T-helper 17 cell (primary cell): ENCODE measurements around the gene TMEM144. TPM values are rescaled to one million over a fixed set of nuclear protein-coding genes. Genes with fewer than 3 reads are reported as not detected.
"Not testable (repeated sequence)": the region's sequence is repeated elsewhere in the genome, so short reads cannot be mapped to it uniquely, and the experiment has no call there.

ENCODE experiments used
- ATAC-seq: fragments of 150-1000 bp; cut with Tn5 transposase; 2 replicates; pipeline ENCODE4 v1.10.0; 2021; ENCODE audit warnings: mild to moderate bottlenecking, moderate library complexity
- DNase-seq, 3 donors: peaks; one replicate each; pipeline versions ENCODE4 v3.0.0 to v3.0.0-alpha.2; 2020 to 2021
- H3K9me3 ChIP-seq: one replicate; pipeline ENCODE4 v1.7.0; 2013; ENCODE audit warnings: low read length, mild to moderate bottlenecking; ENCODE audit not compliant: control insufficient read depth, poor library complexity, severe bottlenecking
- H3K27ac Mint-ChIP-seq: one replicate; pipeline ENCODE4 v1.8.0; 2022; ENCODE audit warnings: mild to moderate bottlenecking, moderate library complexity, mixed read lengths
- H3K27me3 Mint-ChIP-seq: one replicate; pipeline ENCODE4 v1.8.0; 2022; ENCODE audit warnings: mixed read lengths
- H3K36me3 Mint-ChIP-seq: one replicate; pipeline ENCODE4 v1.8.0; 2022; ENCODE audit warnings: low read depth, mixed read lengths
- H3K4me1 Mint-ChIP-seq: one replicate; pipeline ENCODE4 v1.8.0; 2022; ENCODE audit warnings: mild to moderate bottlenecking, mixed read lengths
- H3K4me3 Mint-ChIP-seq: one replicate; pipeline ENCODE4 v1.8.0; 2022; ENCODE audit warnings: mild to moderate bottlenecking, moderate library complexity, mixed read lengths
- total RNA-seq, 4 donors: library from RNA in 2 of 4; stranded (reverse) in 2 of 4; gene quantifications; one replicate each; pipeline ENCODE4 v1.2.3 and lab custom pipeline; 2022 to 2026

TMEM144 gene
- total RNA-seq, 2 donors from 2014 or later: 0.50 TPM; not detected in 1

DNA sequence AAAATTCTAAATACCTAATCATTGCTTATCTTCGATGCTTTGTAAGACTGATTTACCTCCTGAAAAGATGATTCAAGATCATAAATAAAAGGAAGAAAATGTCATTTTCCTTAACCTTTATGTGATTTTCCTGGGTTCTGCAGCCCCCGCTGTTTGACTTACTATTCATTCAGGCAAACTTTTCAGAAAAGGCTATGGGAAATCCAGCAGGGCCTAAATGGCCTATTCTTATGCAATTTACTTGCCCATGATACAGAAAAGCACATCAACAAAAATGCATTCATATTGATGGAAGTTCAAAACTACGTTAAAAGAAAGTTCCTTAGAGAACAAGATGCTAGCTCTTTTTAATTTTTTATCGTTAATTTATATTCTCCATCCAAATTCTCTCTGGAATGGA, 51.2 kb downstream of the TMEM144 start:
- DNase-seq (no peak), ATAC-seq (no peak)
- no peak overlapping the region for H3K4me3 Mint-ChIP-seq
- no peaks in the 10 kb centered on the region for H3K9me3 ChIP-seq
- no peak overlapping the region for H3K27ac Mint-ChIP-seq
- peaks cover 15% of the 10 kb centered on the region for H3K27me3 Mint-ChIP-seq
- H3K36me3 Mint-ChIP-seq: no peaks in the 10 kb centered on the region
- no peaks in the 10 kb centered on the region for H3K4me1 Mint-ChIP-seq

DNA sequence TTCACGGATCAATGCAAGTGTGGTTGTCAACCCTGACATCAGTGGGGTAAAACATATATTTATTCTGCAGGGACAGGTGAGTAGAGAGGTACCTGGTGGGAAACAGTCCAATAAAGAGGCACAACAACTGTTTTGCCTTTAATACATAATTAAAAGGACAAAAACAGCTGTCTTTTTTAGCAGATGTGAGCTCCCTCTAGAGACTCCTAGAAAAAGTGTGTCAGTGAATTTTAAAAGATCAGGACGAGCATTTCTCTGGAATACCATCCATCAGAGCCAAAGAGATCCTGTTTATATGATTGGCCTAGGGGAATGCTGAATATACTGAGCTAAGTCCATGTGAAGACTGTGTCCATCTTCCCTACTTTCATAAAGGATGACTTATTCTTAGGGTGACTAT, 58.3 kb downstream of the TMEM144 start:
- H3K27me3 Mint-ChIP-seq: peaks cover 26% of the 10 kb centered on the region
- ATAC-seq: no peak
- no peaks in the 10 kb centered on the region for H3K9me3 ChIP-seq
- no peak overlapping the region for H3K27ac Mint-ChIP-seq
- no peaks in the 10 kb centered on the region for H3K4me1 Mint-ChIP-seq
- no peak for DNase-seq
- H3K36me3 Mint-ChIP-seq: no peaks in the 10 kb centered on the region
- no peak overlapping the region for H3K4me3 Mint-ChIP-seq

DNA sequence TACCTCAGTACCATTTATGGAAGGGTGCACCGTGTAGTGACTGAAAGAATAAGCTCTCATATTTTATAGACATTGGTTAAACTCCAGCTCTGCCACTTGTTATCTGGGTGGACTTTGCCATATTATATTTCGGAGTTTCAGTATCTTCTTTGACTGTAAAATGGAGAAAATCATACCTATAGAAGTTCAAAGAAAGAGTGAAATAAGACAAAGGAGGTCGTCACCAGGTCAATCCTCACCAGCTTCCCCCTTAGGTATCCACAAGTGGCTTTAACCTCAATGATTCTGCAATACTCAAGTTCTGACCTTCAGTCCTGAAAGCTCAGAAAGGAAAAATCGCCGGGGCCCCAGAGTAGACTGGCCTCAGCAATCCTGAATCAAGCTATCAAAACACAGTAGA, 64.3 kb downstream of the TMEM144 start:
- no peaks in the 10 kb centered on the region for H3K4me1 Mint-ChIP-seq
- H3K36me3 Mint-ChIP-seq: no peaks in the 10 kb centered on the region
- H3K27ac Mint-ChIP-seq: no peak overlapping the region
- ATAC-seq: no peak
- no peak overlapping the region for H3K4me3 Mint-ChIP-seq
- no peak for DNase-seq
- H3K27me3 Mint-ChIP-seq: peaks cover 11% of the 10 kb centered on the region
- no peaks in the 10 kb centered on the region for H3K9me3 ChIP-seq

DNA sequence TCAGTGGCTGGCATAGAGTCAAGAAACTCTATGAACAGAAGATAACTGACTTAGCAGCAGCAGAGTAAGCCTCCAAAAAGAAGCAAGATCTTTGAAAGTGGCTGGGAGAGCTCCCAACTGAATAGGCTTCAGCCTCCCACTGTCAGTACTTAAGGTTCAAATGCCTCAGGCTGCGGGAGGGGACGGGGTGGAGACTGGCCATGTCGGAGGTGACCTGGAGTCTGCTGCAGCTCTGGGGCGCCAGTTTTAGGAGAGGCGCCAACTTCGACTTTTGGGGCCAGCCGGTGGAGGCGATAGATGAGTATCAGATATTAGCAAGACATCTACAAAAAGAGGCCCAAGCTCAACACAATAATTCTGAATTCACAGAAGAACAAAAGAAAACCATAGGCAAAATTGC, 67.3 kb downstream of the TMEM144 start:
- peaks cover 19% of the 10 kb centered on the region for H3K27me3 Mint-ChIP-seq
- ATAC-seq: no peak
- no peak overlapping the region for H3K4me3 Mint-ChIP-seq
- no peak overlapping the region for H3K27ac Mint-ChIP-seq
- no peaks in the 10 kb centered on the region for H3K9me3 ChIP-seq
- no peaks in the 10 kb centered on the region for H3K36me3 Mint-ChIP-seq
- DNase-seq: no peak
- H3K4me1 Mint-ChIP-seq: no peaks in the 10 kb centered on the region

DNA sequence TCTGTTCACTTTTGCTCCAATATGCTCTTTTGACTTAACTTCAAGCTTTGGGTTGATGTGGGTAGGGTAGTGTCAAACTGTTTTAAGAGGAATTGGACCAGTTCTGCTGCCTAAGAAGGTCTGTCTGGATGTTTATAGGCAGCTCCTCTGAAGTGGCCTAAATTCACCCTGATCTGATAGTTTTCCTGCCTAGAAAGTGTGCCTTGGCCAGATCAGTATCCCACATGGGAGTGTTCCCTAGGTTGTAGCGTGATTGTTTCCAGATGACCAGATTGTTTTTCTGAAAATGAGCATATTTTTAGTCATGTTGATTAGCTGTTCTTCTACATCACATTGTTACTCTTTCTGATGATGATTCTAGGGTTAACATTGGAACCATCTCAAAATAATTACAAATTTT, 68.8 kb downstream of the TMEM144 start:
- H3K9me3 ChIP-seq, H3K4me1 Mint-ChIP-seq, H3K4me3 Mint-ChIP-seq, H3K27ac Mint-ChIP-seq, DNase-seq, ATAC-seq, H3K36me3 Mint-ChIP-seq: not testable (repeated sequence)
- H3K27me3 Mint-ChIP-seq: peaks cover 19% of the 10 kb centered on the region

DNA sequence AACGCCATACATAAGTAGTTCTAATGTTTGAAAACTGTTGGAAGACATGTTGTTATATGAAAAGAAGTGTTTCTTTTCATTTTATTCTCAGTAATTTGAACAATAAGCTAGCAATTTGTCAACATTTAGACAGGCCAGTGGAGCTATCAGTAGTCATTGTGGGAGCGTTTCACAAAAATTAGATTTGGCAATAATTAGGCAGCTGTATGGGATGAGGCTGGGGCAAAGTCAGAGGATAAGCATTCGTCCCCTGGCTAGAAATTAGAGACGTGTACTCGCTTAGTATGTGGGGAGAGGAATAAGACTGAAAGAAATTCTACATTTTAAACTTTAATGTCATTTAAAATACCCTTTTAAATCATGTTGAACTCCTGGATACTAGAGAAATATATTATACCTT, 70.6 kb downstream of the TMEM144 start:
- H3K4me3 Mint-ChIP-seq: no peak overlapping the region
- H3K36me3 Mint-ChIP-seq: no peaks in the 10 kb centered on the region
- peaks cover 19% of the 10 kb centered on the region for H3K27me3 Mint-ChIP-seq
- no peak for ATAC-seq
- H3K27ac Mint-ChIP-seq: no peak overlapping the region
- no peaks in the 10 kb centered on the region for H3K4me1 Mint-ChIP-seq
- DNase-seq: no peak
- no peaks in the 10 kb centered on the region for H3K9me3 ChIP-seq

DNA sequence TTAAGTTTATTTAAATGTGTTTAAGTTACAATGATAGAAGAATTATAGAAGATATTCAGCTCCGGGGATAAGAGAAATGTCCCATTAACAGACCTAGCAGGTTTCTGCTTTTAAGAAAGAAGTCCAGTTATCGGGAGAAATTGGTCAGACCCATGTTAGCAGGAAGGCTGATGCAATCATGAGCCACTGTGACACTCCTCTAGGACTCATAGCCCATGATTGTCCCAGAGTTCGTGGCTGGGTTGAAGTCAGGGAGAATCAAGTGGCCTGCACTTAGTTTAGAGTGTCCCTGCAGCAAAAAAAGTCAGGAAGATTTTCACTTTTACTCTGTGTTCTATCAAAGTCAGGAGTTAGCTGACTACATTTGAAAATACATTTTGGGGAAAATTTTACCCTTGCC, 72.0 kb downstream of the TMEM144 start:
- no peak for ATAC-seq

DNA sequence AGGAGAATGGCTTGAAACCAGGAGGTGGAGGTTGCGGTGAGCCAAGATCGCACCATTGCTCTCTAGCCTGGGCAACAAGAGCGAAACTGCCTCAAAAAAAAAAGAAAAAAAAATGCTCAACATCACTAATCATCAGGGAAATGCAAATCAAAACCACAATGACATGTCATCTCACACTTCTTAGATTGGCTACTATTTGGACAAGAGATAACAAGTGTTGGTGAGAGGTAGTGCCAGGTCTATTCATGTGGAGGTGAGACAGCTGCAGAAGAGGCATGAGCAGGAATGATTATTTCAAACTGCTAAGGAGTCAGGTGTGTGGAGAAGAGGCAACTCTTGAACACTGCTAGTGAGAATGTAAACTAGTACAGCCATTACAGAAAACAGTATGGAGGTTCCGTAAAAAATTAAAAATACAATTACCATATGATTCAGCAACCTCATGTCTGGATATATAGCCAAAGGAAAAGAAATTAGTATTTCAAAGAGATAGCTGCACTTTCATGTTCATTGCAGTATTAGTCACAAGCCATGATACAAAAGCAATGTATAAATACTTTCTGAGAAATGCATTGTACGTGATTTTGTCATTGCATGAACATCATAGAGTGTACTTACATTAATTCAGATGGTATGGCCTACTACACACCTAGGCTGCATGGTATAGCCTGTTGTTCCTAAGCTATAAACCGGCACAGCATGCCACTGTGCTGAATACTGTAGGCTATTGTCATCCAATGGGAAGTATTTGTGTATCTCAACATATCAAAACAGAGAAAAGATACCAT, 75.3 kb downstream of the TMEM144 start:
- Mint-ChIP-seq H3K27ac (no peak overlapping the region), H3K4me1 (no peaks in the 10 kb centered on the region), H3K4me3 (no peak overlapping the region), H3K27me3 (peaks cover 10% of the 10 kb centered on the region), H3K36me3 (no peaks in the 10 kb centered on the region)
- no peak for DNase-seq
- ATAC-seq: no peak
- no peaks in the 10 kb centered on the region for H3K9me3 ChIP-seq

More for the DNA sequence above, 72.0 kb downstream of the TMEM144 start:
- Mint-ChIP-seq H3K27me3 (peaks cover 12% of the 10 kb centered on the region), H3K4me1 (no peaks in the 10 kb centered on the region), H3K27ac (no peak overlapping the region), H3K4me3 (no peak overlapping the region), H3K36me3 (no peaks in the 10 kb centered on the region)
- no peak for DNase-seq
- no peaks in the 10 kb centered on the region for H3K9me3 ChIP-seq

DNA sequence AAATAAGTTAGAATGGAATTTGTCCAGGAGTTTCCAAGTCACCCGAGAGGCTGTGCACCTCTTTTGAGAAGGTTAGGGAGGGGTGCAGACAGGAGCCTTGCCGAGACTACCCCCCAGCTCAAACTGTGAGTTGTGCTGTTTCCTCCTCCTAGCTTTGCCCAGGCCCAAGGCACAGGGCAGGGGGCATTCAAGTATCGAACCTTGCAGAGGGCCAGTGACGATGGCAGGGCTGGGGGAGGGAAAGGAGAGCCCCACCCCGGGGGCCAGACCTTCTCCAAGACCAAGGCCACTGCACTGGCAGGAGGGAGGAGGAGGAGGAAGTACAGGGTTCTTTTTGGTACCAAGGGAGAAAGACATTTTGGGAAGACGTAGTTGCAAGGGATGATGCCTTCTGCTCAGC, 80.6 kb downstream of the TMEM144 start:
- H3K27ac Mint-ChIP-seq: no peak overlapping the region
- ATAC-seq: no peak

DNA sequence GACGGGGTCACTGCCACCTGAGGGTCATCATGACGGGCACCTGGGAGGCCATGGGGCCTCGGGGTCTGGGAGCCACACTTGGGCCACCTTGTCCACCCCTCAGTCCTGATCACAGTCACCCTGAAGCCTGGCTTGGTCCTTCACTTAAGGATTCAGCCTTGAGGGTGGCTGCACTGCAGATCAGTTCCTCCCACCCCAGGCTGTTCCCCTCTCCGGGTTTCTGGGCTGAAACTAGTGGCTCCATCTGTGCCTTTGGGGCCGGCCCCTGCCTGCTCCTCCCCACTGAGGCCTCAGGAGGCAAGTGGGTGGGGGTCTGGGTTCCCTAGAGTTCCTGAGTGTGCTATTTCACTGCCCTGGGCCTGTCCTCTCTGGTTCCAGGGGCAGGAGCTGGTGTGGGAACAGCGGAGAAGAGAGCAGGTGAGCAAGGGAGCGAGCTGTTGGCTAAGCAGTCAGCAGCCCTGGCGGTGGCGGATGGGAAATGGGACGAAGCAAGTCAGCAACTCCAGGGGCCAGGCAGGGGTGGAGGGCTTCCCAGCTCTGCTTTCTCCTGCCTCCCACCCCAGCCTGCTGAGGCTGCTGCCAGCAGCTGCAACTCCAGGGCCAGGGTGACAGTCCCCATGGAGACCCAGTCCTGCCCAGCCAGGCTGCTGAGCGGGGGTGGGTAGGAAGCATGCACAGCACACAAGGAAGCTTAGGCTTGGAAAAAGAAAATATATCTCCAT, 81.2 kb downstream of the TMEM144 start:
- Mint-ChIP-seq H3K4me3 (no peak overlapping the region), H3K27me3 (no peaks in the 10 kb centered on the region), H3K27ac (no peak overlapping the region), H3K4me1 (no peaks in the 10 kb centered on the region), H3K36me3 (no peaks in the 10 kb centered on the region)
- ATAC-seq (no peak), DNase-seq (no peak)
- H3K9me3 ChIP-seq: no peaks in the 10 kb centered on the region

More for the DNA sequence above, 80.6 kb downstream of the TMEM144 start:
- DNase-seq: no peak
- H3K9me3 ChIP-seq: no peaks in the 10 kb centered on the region
- no peaks in the 10 kb centered on the region for H3K36me3 Mint-ChIP-seq
- H3K27me3 Mint-ChIP-seq: no peaks in the 10 kb centered on the region
- H3K4me3 Mint-ChIP-seq: no peak overlapping the region
- H3K4me1 Mint-ChIP-seq: no peaks in the 10 kb centered on the region

DNA sequence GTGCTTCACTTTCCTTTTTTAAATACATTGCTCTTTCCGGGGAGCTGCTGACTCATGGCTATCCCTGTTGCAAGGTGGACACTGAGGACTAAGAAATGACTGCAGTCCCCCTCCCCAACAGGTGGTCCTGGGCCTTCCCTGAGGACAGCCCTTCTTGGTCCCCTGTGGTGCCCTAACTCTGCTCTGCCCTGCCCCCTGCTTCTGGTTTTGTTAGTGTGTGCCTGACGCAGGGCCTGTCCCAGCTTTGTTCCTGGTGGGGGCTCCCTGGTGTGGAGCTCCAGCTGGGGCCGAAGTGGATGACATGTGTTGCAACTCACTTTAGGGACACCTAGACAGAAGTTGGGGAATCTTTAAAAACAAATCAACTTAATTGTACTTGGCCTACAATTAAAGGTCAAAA, 81.9 kb downstream of the TMEM144 start:
- H3K27ac Mint-ChIP-seq: no peak overlapping the region
- no peaks in the 10 kb centered on the region for H3K27me3 Mint-ChIP-seq
- no peaks in the 10 kb centered on the region for H3K9me3 ChIP-seq
- H3K4me3 Mint-ChIP-seq: no peak overlapping the region
- no peaks in the 10 kb centered on the region for H3K36me3 Mint-ChIP-seq
- DNase-seq: no peak
- no peaks in the 10 kb centered on the region for H3K4me1 Mint-ChIP-seq
- ATAC-seq: no peak

DNA sequence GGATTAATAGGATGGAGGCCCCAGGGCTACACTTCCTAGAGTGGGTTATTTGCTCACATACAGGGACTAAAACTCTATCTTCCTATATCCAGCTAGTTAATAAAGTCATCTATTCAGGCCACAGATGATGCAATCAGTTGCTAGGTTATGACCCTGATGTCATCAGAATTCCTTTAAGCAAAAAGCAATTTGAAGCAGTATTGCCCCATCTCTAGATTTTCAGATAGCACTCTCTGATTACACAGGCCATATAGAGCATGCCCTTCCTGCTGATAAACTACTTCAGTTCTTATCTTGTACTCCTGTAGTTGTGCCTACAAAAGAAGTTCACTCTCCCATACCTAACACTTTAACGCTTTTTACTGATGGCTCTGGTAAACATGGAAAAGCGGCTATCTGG, 84.8 kb downstream of the TMEM144 start:
- Mint-ChIP-seq H3K27ac (no peak overlapping the region), H3K36me3 (no peaks in the 10 kb centered on the region), H3K4me1 (no peaks in the 10 kb centered on the region), H3K4me3 (no peak overlapping the region), H3K27me3 (no peaks in the 10 kb centered on the region)
- no peaks in the 10 kb centered on the region for H3K9me3 ChIP-seq
- DNase-seq: no peak
- ATAC-seq: no peak

DNA sequence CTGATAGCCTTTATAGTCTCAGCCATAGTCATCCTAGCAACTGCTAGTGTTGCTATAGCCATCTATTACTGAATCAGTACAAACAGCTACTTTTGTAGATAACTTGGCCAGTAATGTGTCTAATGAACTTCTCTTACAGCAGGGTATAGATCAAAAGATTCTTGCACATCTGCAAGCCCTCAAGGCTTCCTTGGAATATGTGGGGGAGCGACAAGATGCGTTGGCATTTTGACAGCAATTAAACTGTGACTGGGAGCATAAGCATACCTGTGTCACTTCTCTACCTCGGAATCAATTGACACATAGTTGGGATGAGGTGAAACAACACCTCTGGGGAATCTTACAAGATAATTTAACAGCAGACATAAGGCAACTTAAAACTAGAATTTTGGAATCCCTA, 87.6 kb downstream of the TMEM144 start:
- Mint-ChIP-seq H3K27ac (no peak overlapping the region), H3K27me3 (no peaks in the 10 kb centered on the region), H3K4me1 (no peaks in the 10 kb centered on the region), H3K4me3 (no peak overlapping the region), H3K36me3 (peaks cover 2% of the 10 kb centered on the region)
- DNase-seq (no peak), ATAC-seq (no peak)
- no peaks in the 10 kb centered on the region for H3K9me3 ChIP-seq
